GM15510 (cell line): ENCODE measurements around the gene ARMC3.

Source experiments
- POLR2A ChIP-seq: IDR thresholded peaks from 3 replicates; pipeline ENCODE4 v1.6.1; 2011; ENCODE audit warnings: borderline replicate concordance; ENCODE audit not compliant: insufficient read length; ENCODE audit errors: extremely low read depth

ARMC3 gene

GRCh38 chr10:23013581-23014335 is 85.9 kb downstream of the ARMC3 start:
- no peak for TF ChIP-seq POLR2A

- TF ChIP-seq POLR2A = no peak
Measured at GRCh38 chr10:23015021-23015707, 87.3 kb downstream of the ARMC3 start.

GRCh38 chr10:23016636-23017035 is 88.8 kb downstream of the ARMC3 start:
- no peak for TF ChIP-seq POLR2A

GRCh38 chr10:23019633-23020032 is 91.8 kb downstream of the ARMC3 start:
- no peak for TF ChIP-seq POLR2A

- no peak for TF ChIP-seq POLR2A
Measured at GRCh38 chr10:23021430-23021829, 93.6 kb downstream of the ARMC3 start.

- TF ChIP-seq POLR2A = no peak
Measured at GRCh38 chr10:23024002-23024401, 96.1 kb downstream of the ARMC3 start.

GRCh38 chr10:23031318-23031717 is 103.5 kb downstream of the ARMC3 start:
- no peak for TF ChIP-seq POLR2A

GRCh38 chr10:23034790-23035189 is 106.9 kb downstream of the ARMC3 start:
- TF ChIP-seq POLR2A = no peak

GRCh38 chr10:23035569-23035968 is 107.7 kb downstream of the ARMC3 start:
- TF ChIP-seq POLR2A = no peak

GRCh38 chr10:23037152-23037551 is 109.3 kb downstream of the ARMC3 start:
- no peak for TF ChIP-seq POLR2A

- TF ChIP-seq POLR2A = no peak
Measured at GRCh38 chr10:23037561-23037960, 109.7 kb downstream of the ARMC3 start.

- no peak for TF ChIP-seq POLR2A
Measured at GRCh38 chr10:23038172-23038571, 110.3 kb downstream of the ARMC3 start.

GRCh38 chr10:23040002-23040401 is 112.1 kb downstream of the ARMC3 start:
- no peak for TF ChIP-seq POLR2A

GRCh38 chr10:23046027-23046426 is 118.2 kb downstream of the ARMC3 start:
- TF ChIP-seq POLR2A = no peak

GRCh38 chr10:23047201-23048050 is 119.6 kb downstream of the ARMC3 start:
- no peak for TF ChIP-seq POLR2A
